ENCODE results near the gene ZBTB16. TPM values are rescaled to one million over a fixed set of nuclear protein-coding genes. Genes with fewer than 3 reads are reported as not detected.

Gene ZBTB16
- 6.4 and 8.9 TPM in 2 replicates for total RNA-seq

GRCh38 chr11:114059278-114059983, at the start of gene ZBTB16:
ZBTB16 (plus strand) TSS chr11:114059711; CDS start chr11:114063301, 3,590 bp downstream.
- peak; percentile 61 to 90 for DNase-seq (ENCODE audit: low read depth in 2 of 2)

GRCh38 chr11:114010931-114011330, 48.6 kb upstream of the ZBTB16 start:
- no peak for DNase-seq (ENCODE audit: low read depth in 2 of 2)

GRCh38 chr11:114011443-114011842, 48.1 kb upstream of the ZBTB16 start:
- no peak for DNase-seq (ENCODE audit: low read depth in 2 of 2)

- DNase-seq (ENCODE audit: low read depth in 2 of 2), result no peak
These were observed 44.4 kb upstream of the ZBTB16 start for GRCh38 chr11:114015117-114015516.

- DNase-seq (ENCODE audit: low read depth in 2 of 2), result no peak
These were observed 42.5 kb upstream of the ZBTB16 start for GRCh38 chr11:114016986-114017385.

- no peak for DNase-seq (ENCODE audit: low read depth in 2 of 2)
These were observed 41.8 kb upstream of the ZBTB16 start for GRCh38 chr11:114017723-114018122.

GRCh38 chr11:114019046-114019445, 40.5 kb upstream of the ZBTB16 start:
- no peak for DNase-seq (ENCODE audit: low read depth in 2 of 2)

GRCh38 chr11:114019574-114019973, 39.9 kb upstream of the ZBTB16 start:
- no peak for DNase-seq (ENCODE audit: low read depth in 2 of 2)

GRCh38 chr11:114025329-114025907, 34.1 kb upstream of the ZBTB16 start:
- no peak for DNase-seq (ENCODE audit: low read depth in 2 of 2)

- DNase-seq (ENCODE audit: low read depth in 2 of 2), result peak in 1 of 2 donors; percentile 43
These were observed 33.2 kb upstream of the ZBTB16 start for GRCh38 chr11:114026355-114026754.

GRCh38 chr11:114027391-114027790, 32.1 kb upstream of the ZBTB16 start:
- DNase-seq (ENCODE audit: low read depth in 2 of 2), result no peak

GRCh38 chr11:114027926-114028325, 31.6 kb upstream of the ZBTB16 start:
- peak in 1 of 2 donors; percentile 19 for DNase-seq (ENCODE audit: low read depth in 2 of 2)

GRCh38 chr11:114031246-114031966, 28.1 kb upstream of the ZBTB16 start:
- DNase-seq (ENCODE audit: low read depth in 2 of 2), result no peak

- DNase-seq (ENCODE audit: low read depth in 2 of 2), result no peak
These were observed 27.6 kb upstream of the ZBTB16 start for GRCh38 chr11:114031967-114032320.

GRCh38 chr11:114033066-114033465, 26.4 kb upstream of the ZBTB16 start:
- no peak for DNase-seq (ENCODE audit: low read depth in 2 of 2)

GRCh38 chr11:114033572-114033971, 25.9 kb upstream of the ZBTB16 start:
- DNase-seq (ENCODE audit: low read depth in 2 of 2), result no peak

GRCh38 chr11:114034956-114035355, 24.6 kb upstream of the ZBTB16 start:
- no peak for DNase-seq (ENCODE audit: low read depth in 2 of 2)

- peak; percentile 40 to 77 for DNase-seq (ENCODE audit: low read depth in 2 of 2)
These were observed 23.2 kb upstream of the ZBTB16 start for GRCh38 chr11:114036147-114036811.

GRCh38 chr11:114036958-114037357, 22.6 kb upstream of the ZBTB16 start:
- no peak for DNase-seq (ENCODE audit: low read depth in 2 of 2)

GRCh38 chr11:114039551-114039950, 20.0 kb upstream of the ZBTB16 start:
- no peak for DNase-seq (ENCODE audit: low read depth in 2 of 2)

- DNase-seq (ENCODE audit: low read depth in 2 of 2), result peak in 1 of 2 donors; percentile 80
These were observed 18.8 kb upstream of the ZBTB16 start for GRCh38 chr11:114040706-114041211.

GRCh38 chr11:114042234-114042633, 17.3 kb upstream of the ZBTB16 start:
- no peak for DNase-seq (ENCODE audit: low read depth in 2 of 2)
